GM19193 (cell line): Measurements from ENCODE around the gene DKK3.

Source experiments
- POLR2A ChIP-seq: IDR thresholded peaks from 4 replicates; pipeline ENCODE4 v1.6.1; 2011; ENCODE audit not compliant: insufficient read depth, insufficient read length; ENCODE audit errors: extremely low read depth

The DKK3 gene

GRCh38 chr11:11996321-11997048 is 11.9 kb downstream of the DKK3 start:
- TF ChIP-seq POLR2A: no peak

- no peak for TF ChIP-seq POLR2A
These were observed 12.8 kb downstream of the DKK3 start for GRCh38 chr11:11995601-11996000.

GRCh38 chr11:11993839-11994238 is 14.6 kb downstream of the DKK3 start:
- TF ChIP-seq POLR2A: no peak

DNA sequence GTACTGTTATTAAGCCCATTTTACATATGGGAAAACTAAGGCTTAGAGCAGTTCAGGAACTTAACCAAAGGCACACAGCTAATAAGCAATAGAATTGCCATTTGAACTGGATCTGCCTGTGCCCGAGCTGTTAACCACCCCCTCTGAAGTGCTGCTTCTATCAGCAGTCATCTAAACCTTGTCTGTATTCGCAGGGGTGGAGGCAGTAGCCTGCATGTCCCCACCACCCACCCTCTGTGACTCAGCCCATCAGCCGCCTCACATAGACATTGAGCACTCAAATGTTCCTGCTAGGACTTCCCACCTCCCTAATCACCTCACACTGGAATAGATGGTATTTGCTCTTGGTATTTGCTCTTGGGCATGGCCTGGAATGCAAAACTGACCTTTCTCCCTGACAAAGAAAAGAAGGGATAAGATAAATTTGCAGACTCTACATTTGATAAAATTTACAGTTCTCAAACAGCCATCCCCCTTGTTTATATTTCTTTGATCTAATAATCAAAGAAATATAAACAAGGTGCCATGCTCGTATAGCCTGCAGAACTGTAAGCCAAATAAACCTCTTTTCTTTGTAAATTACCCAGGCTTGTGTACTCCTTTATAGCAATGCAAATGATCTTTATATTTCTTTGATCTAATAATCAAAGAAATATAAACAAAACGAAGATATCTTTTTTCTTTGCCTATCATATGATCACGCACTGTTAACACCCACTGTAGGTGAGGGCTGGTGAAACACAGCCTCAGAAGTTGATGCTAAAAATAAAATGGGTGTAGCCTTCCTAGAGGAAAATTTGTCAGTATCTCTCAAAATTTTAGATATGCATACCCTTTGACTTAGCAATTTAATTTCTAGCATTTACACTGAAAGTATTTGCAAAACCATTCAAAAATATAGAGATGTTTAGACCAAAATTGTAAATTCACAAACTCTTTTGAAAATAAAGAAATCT is 15.9 kb downstream of the DKK3 start:
- TF ChIP-seq POLR2A: no peak

GRCh38 chr11:11989774-11990744 is 18.4 kb downstream of the DKK3 start:
- TF ChIP-seq POLR2A: no peak

DNA sequence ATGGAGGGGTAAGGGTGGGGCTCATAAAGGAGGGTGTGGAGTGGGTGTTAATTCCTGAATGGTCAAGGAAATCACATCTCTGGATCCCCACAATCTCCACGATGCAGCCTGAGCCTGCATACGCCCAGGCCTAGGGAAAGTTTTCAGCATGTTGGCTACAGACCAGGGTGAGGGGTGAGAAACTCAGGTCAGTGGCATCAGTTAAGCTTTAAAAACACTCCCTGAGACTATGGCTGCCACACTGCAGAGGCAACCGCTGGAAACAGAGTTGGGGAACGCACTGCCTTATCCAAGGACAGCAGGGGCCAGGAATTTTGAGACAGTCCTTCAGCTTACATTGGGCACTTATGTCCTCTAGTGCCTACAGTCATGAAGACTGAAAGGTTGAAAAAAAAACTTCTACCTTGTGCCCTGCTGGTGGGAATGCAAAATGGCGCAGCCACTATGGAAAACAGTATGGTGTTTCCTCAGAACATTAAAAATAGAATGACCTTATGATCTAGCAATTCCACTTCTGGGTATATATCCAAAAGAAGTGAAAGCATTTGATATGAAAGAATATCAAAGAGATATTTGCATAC is 19.7 kb downstream of the DKK3 start:
- no peak for TF ChIP-seq POLR2A

- no peak for TF ChIP-seq POLR2A
These were observed 20.3 kb downstream of the DKK3 start for GRCh38 chr11:11988099-11988651.

DNA sequence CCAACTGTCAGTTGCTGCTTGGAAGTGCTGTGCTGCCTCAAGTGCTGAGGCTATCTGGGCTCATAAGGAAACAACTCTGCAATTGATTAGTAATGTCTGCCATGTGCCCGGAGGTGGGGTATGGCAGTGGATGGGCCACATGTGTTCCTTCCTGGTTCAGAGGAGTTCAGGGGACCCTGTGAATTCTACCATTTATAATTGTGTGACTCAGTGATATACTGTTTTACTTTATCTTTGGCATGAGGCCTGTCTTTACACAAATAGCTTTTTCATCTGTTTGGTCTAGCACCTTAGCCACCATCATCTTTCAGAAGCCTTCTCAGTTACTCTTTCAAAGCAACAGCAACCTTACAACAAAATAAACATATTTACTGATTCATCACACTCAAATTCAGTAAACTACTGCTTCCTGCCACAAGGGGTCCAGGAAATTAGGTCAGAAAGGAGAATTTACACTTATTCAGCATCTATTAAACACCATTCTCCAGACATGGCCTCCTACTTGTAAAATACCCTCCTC is 20.9 kb downstream of the DKK3 start:
- TF ChIP-seq POLR2A: no peak

DNA sequence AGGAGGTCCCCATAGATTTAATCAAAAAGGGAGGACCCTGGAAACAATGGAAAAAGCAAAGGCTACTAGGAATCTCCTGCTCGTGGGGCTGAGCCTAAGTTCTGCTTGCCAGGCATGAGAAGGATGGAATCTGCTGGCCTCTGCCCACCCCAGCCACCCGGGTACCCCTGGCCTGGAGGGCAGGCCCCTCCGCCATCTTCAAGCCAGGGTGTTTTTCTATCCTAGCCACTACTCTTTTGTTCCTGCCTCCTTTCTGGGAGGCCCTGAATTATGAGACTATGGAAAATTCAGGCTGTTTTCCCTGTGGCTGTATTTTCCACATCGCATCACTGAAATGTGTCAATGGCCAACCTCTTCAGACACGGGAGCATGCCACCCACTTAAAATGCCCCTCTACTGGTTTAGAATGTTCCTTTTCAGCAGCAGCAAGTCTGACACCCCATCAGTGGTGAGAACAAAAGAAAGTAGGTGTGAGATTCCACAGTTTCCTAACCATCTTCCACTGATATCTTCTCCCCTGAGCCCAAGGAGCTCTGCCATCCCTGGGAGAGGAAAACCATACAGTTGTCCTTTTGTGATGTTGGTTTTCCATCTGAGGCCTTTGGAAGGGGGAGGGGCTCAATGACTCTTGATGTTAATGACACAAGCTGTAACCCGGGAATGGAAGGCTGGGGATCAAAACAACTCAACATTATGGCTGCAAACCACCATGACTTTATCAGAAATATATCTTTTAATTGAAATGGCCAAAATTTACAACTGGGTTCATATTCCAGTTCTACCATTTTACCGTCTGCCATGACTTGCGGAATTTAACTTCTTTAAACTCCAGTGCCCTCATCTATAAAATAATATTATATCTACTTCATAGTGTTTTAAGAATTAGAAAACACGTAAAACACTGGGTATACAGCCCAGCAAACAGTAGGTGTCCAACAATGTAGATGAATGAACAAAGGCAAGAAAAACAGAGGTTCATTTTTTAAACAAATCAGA is 22.2 kb downstream of the DKK3 start:
- TF ChIP-seq POLR2A: no peak

DNA sequence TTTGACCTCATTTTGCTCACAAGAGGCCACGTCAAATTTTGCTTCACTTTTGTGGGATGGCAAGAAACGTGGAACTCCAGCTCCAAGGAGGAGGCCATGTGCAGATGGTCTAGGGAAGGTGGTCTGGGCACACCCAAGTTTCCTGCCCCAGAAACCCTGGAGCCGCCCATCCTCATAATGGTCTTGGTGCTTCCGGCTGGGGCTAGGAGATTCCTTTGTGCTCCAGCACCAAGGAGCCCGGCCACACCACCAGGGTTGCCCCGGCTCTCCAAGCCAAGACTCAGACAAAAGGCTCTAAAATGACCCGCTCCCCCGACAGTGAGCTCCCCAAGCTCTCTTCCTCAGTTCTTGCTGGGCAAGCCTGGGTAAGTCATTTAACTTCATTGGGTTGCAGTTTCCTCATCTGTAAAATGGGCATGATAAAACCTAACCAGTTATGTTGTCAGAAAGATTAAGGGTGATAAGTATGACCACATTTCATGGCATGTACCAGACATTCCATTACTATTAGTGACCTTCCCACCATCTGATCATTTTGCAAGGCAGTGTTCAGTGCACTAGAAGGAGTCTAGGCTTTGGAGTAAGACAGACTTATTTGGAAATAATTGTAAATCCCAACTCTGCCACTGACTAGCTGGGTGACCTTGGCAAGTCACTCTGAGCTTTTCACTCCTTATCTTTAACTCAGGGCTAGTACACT is 23.3 kb downstream of the DKK3 start:
- TF ChIP-seq POLR2A: no peak

DNA sequence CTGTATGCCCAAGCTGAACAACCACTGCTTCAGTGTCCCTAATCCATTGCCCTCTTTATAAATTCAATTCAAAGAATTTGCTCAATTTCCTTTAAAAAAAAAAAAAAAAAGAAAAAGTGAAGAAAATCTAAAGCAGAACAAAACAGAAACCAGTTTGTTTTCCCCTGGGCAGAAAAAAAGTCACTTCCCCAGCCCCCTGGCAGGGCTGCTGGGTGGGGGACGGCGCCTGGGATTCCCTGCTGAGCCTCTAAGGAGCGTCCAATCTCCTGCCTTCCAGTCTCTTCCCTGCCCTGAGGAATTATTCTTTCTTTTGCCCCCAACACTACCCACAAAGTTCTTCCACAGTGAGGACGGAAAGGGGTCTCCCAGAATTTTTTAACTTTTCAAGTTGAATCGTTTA is 23.9 kb downstream of the DKK3 start:
- no peak for TF ChIP-seq POLR2A

- no peak for TF ChIP-seq POLR2A
These were observed 25.0 kb downstream of the DKK3 start for GRCh38 chr11:11983427-11983826.
